Coronary artery (tissue), 2 donors: Measurements from ENCODE around the gene CTNNA2.

Experiments used
- DNase-seq: peaks from one replicate; pipeline ENCODE4 v3.0.0-alpha.2; 2017; ENCODE audit warnings: low spot score
- H3K27ac ChIP-seq, 2 donors: fragments of 200-600 bp; sonication (generic); one replicate each; pipeline ENCODE4 v1.5.1; 2016 to 2019
- H3K4me3 ChIP-seq: fragments of 200-600 bp; sonication (generic); 2 replicates; pipeline ENCODE4 v1.5.1; 2016; ENCODE audit warnings: mild to moderate bottlenecking, moderate library complexity
- CTCF ChIP-seq: fragments of 200-600 bp; sonication (generic); IDR thresholded peaks from one replicate; pipeline ENCODE4 v1.5.1; 2019; ENCODE audit warnings: antibody characterized with exemption

The CTNNA2 gene

GRCh38 chr2:79801082-79801481 lies 288.2 kb downstream of the CTNNA2 start:
- no peak for TF ChIP-seq CTCF
- H3K27ac ChIP-seq = no peak overlapping the region
- DNase-seq = no peak
- H3K4me3 ChIP-seq = no peak overlapping the region

- no peak overlapping the region for H3K27ac ChIP-seq
- DNase-seq = no peak
- no peak overlapping the region for H3K4me3 ChIP-seq
- no peak for TF ChIP-seq CTCF
Measured at GRCh38 chr2:79817288-79817687, 304.4 kb downstream of the CTNNA2 start.

- TF ChIP-seq CTCF = no peak
- Histone ChIP-seq H3K4me3 (no peak overlapping the region), H3K27ac (no peak overlapping the region)
- DNase-seq = no peak
Measured at GRCh38 chr2:79820281-79820680, 307.4 kb downstream of the CTNNA2 start.

- TF ChIP-seq CTCF = no peak
- Histone ChIP-seq H3K4me3 (no peak overlapping the region), H3K27ac (no peak overlapping the region)
- DNase-seq = no peak
Measured at GRCh38 chr2:79822136-79822535, 309.3 kb downstream of the CTNNA2 start.

GRCh38 chr2:79824086-79824786 lies 311.4 kb downstream of the CTNNA2 start:
- no peak overlapping the region for H3K4me3 ChIP-seq
- H3K27ac ChIP-seq = no peak overlapping the region
- DNase-seq = no peak
- TF ChIP-seq CTCF = no peak

GRCh38 chr2:79827881-79828280 lies 315.0 kb downstream of the CTNNA2 start:
- no peak for TF ChIP-seq CTCF
- H3K4me3 ChIP-seq = no peak overlapping the region
- H3K27ac ChIP-seq = no peak overlapping the region
- DNase-seq = no peak

GRCh38 chr2:79830501-79830900 lies 317.6 kb downstream of the CTNNA2 start:
- Histone ChIP-seq H3K27ac (no peak overlapping the region), H3K4me3 (no peak overlapping the region)
- DNase-seq = no peak
- TF ChIP-seq CTCF = no peak
